ENCODE results near the gene ZNG1C. TPM values are rescaled to one million over a fixed set of nuclear protein-coding genes. Genes with fewer than 3 reads are reported as not detected.
"Not testable (repeated sequence)": the region's sequence is repeated elsewhere in the genome, so short reads cannot be mapped to it uniquely, and the experiment has no call there.

Gene ZNG1C
- total RNA-seq, 1 experiment from 2014 or later = 11.8 TPM

DNA sequence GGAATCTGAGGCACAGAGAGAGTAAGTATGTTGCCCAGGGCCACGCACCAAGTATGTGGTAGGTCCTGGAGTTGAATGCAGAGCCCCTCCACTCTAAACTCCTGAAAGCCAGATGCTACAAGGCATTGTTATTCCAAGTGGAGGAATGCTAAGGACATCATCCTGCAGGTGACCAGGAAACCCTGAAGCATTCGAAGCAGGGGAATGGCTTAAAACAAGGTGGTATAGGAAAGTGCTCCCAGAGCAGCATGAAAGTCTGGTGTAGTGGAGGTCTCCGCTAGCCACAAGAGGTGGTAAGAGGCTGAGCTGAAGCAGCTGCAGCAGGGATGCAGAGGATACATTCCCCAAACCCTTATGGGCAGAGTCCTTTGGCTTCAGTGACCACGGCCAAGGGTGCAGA lies 87.3 kb downstream of the ZNG1C start:
- not testable (repeated sequence) for H3K27me3 ChIP-seq (ENCODE audit: control insufficient read depth, insufficient read depth, low read length); DNase-seq; H3K36me3 ChIP-seq (replicated peaks; ENCODE audit: control insufficient read depth, insufficient read depth, low read length); H3K4me3 ChIP-seq (ENCODE audit: insufficient read depth, low read depth, low read length)

DNA sequence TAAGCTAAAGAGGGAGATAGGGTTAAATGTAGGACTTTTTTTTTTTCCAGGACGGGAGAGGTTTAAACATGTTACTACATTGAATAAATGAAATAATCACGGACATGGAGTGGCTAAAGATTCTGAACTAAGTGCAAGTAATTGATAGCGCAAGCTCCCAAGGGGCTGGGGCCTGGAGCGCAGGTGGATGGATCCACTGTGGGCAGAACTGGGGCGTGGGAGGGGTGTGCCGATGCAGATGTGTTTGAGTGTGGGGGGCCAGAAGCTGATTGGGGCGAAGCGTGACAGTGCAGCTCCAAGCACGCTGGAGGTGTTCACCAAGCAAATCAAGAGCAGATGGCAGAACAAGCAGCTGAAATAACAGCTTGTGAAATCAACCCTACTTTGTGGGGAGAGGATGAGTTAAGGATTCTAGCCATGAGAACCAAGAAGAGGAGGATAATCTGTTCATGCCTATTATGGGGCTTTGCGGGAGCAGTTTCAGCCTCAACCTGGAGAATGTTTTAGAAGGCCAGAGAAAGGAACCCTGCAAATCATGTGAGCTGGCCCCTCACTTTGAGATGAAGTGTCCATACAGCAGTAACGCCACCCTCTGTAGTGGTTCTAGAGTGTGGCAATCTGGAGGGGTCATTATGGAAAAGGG lies 88.9 kb downstream of the ZNG1C start:
- not testable (repeated sequence) for DNase-seq; H3K36me3 ChIP-seq (replicated peaks; ENCODE audit: control insufficient read depth, insufficient read depth, low read length)

DNA sequence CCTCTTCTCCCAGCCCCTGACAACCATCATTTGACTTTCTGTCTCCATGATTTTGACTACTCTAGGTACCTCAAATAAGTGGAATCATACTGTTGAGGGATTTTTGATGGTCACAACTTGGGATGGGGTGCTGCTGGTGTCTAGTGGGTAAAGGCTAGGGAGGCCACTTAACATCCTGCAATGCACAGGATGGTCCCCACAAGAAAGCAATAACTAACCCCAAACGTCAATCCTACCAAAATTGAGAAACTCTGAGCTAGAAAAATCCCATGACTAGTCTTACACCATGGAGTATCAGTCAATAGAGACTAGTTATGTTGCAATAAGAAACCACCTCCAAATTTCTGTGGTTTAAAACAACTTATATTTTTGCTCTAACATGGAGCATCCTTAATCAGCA lies 90.3 kb downstream of the ZNG1C start:
- H3K27me3 ChIP-seq (ENCODE audit: control insufficient read depth, insufficient read depth, low read length); H3K4me3 ChIP-seq (ENCODE audit: insufficient read depth, low read depth, low read length); H3K36me3 ChIP-seq (replicated peaks; ENCODE audit: control insufficient read depth, insufficient read depth, low read length); DNase-seq: not testable (repeated sequence)

More for the DNA sequence above, 88.9 kb downstream of the ZNG1C start:
- H3K4me3 ChIP-seq (ENCODE audit: insufficient read depth, low read depth, low read length); H3K27me3 ChIP-seq (ENCODE audit: control insufficient read depth, insufficient read depth, low read length): not testable (repeated sequence)

DNA sequence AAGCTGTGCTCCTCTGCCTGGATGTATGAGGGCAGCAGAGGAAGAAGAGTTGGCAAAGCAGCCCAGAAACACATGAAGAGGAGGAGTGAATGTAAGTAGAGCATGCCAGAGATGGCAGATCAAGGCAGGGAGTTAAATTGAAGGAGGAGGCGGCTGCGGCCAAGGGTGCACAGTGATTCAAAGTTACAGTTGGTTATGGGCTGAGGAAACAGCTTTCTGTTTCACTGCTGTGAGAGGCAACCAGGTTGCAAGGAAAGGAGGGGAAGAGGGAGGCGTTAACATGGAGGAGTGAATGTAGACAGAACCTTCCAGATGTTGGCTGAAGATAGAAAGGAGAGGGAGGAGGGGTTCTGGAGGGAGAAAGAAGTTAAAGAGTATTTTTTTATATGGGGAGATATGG lies 94.2 kb downstream of the ZNG1C start:
- DNase-seq; H3K36me3 ChIP-seq (replicated peaks; ENCODE audit: control insufficient read depth, insufficient read depth, low read length); H3K4me3 ChIP-seq (ENCODE audit: insufficient read depth, low read depth, low read length); H3K27me3 ChIP-seq (ENCODE audit: control insufficient read depth, insufficient read depth, low read length): not testable (repeated sequence)

DNA sequence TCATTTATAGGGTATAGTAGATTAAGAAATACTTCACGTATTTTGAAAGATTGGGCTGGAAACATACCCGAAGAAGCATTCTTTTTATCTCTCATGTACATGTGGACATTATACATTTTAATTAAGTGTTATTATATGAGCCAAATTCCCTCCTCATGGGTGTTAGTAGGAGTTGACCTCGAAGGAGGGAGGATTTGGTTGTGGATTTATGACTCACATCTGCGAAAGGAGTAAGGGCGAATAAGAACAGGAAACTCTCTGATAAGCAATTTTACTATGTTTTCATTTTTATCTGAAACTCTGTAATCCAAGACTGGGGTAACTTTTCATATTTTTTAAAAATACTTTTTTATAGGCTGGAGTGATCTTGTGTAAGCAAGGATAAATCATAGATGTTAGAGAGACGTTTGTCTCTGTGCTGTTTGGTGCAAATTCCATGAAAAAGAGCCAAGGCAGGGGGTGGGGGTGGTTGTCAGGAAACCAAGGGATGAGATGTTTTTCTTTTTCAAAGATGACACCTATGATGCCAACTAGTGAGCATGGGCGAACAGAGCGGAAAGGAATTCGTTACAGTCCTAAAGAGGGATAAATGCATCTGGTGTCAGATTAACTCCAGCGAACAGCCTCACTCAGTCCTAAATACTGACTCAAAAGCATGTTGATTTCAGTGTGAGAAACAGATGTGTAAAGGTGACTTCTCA lies 95.0 kb downstream of the ZNG1C start:
- H3K36me3 ChIP-seq (replicated peaks; ENCODE audit: control insufficient read depth, insufficient read depth, low read length); H3K4me3 ChIP-seq (ENCODE audit: insufficient read depth, low read depth, low read length); H3K27me3 ChIP-seq (ENCODE audit: control insufficient read depth, insufficient read depth, low read length); DNase-seq: not testable (repeated sequence)

DNA sequence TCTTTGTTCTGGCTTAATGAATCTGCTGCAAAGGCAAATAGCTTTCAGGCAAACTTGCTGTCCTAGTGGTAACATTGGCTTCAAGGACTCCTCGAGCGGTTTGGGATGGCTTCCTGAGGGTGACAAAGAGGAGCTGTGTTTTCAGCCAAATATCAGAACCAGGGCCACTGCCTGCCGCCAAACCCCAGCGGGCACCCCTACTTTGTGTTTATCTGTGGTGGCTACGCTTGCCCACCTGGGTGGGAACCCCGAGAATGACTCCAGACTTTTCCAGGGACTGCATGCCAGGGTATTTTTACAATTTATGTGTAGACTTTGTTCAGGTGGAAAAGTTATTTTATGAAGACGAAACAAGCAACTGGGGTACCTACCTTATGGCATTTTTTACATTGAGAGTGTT lies 96.2 kb downstream of the ZNG1C start:
- not testable (repeated sequence) for H3K27me3 ChIP-seq (ENCODE audit: control insufficient read depth, insufficient read depth, low read length); H3K4me3 ChIP-seq (ENCODE audit: insufficient read depth, low read depth, low read length); H3K36me3 ChIP-seq (replicated peaks; ENCODE audit: control insufficient read depth, insufficient read depth, low read length); DNase-seq

DNA sequence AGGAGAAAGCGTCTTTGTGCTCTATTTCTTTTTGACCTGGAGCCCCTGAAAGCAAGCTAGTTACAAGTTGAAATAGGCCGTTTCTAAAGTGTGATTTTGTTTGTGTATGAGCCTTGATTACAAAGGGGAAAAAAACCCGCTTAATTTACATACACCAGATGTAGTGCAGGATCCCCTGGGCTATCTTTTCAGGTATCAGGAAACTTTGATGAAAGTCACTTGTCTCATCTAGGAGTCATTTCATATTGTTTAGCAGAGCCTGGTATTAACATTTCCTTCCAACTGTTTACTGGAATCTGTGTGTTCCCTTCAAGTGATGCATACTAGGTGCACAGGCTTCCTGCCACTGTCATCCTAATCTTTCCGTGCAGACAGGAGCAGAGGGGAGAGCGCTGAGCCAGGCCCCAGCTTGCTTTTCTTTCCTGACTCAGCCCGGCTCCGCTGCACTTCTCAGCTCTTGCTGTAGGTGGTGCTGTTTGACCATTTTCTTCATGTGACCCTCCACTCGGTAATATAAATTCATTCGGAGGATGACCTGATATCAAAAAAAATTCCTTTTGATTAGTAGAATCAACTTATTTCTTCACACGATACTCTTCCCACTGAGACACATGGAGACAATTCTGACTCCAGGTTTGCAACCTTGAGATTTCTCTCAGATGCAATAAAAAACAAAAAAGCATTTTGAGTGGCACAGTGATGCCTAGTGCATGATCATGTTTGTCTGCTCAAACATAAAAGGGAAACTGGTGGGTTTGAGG lies 100.7 kb downstream of the ZNG1C start:
- H3K4me3 ChIP-seq (ENCODE audit: insufficient read depth, low read depth, low read length); DNase-seq; H3K36me3 ChIP-seq (replicated peaks; ENCODE audit: control insufficient read depth, insufficient read depth, low read length); H3K27me3 ChIP-seq (ENCODE audit: control insufficient read depth, insufficient read depth, low read length): not testable (repeated sequence)

DNA sequence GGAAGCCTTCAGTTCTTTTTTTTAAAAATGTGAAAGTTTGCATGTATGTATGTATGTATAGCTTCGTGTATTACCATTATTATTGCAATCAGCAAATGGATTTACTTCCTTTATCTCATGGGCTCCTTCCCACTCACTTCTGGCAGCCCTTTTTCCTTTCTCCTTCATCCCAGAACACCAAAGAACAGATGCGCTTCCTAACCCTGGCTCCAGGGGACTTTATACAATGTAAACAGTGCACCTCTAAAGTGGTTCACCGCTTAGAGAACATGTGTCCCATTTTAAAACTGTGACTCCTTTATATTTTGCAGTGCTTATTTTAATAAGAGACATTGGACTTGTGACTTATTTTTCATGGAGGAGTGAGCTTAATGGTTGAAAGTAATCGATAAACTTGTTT lies 101.5 kb downstream of the ZNG1C start:
- not testable (repeated sequence) for DNase-seq; H3K27me3 ChIP-seq (ENCODE audit: control insufficient read depth, insufficient read depth, low read length); H3K4me3 ChIP-seq (ENCODE audit: insufficient read depth, low read depth, low read length); H3K36me3 ChIP-seq (replicated peaks; ENCODE audit: control insufficient read depth, insufficient read depth, low read length)

DNA sequence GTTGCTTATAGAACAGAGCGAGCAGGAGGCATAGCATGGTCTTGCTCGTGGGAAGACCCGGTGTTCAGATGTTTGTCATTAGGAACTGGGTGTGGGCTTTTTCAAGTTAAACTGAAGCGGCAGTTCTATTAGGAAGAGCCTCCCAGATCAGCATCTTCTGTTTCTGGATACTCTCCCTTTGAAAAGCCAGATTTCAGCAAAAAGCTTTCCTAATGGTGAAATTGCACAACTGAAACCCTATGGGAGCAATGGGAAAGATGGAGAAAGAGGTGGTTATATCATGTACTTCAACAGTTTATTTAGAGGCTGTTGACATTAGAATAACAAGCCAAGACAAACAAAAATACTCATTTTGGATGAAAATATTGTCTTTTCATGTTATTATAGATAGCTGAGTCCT lies 102.2 kb downstream of the ZNG1C start:
- not testable (repeated sequence) for H3K27me3 ChIP-seq (ENCODE audit: control insufficient read depth, insufficient read depth, low read length); DNase-seq; H3K4me3 ChIP-seq (ENCODE audit: insufficient read depth, low read depth, low read length); H3K36me3 ChIP-seq (replicated peaks; ENCODE audit: control insufficient read depth, insufficient read depth, low read length)

Other genes with a start within 250 kb of the ZNG1C start
- gene FOXD4L3, start 60.9 kb downstream of the ZNG1C start, total RNA-seq (2014; rRNA removed; shearing (Covaris generic)) = 0.04 TPM in 1 of 2 replicates, not detected in the other
- 0.14 TPM in 1 of 2 replicates, not detected in the other for gene PGM5, start 114.6 kb downstream of the ZNG1C start, total RNA-seq (2014; rRNA removed; shearing (Covaris generic))

All from H7 (cell line).